ENCODE data around the gene CACNA1H.

GRCh38 chr16:1137604-1138003 lies 15.3 kb upstream of the CACNA1H start:
- TF ChIP-seq CTCF (IDR thresholded peaks at IDR 0.05) (no peak), ZFX (IDR thresholded peaks at IDR 0.05; ENCODE audit: borderline replicate concordance) (no peak)
